ENCODE results near the gene MYB.

Gene MYB

GRCh38 chr6:135192256-135193174 is 11.4 kb downstream of the MYB start:
- H3K27ac Mint-ChIP-seq = no peak overlapping the region
- DNase-seq = no peak

GRCh38 chr6:135193221-135193620 is 12.1 kb downstream of the MYB start:
- no peak overlapping the region for H3K27ac Mint-ChIP-seq
- peaks cover 62% of the 10 kb centered on the region for H3K4me1 Mint-ChIP-seq
- H3K4me3 Mint-ChIP-seq = no peak overlapping the region
- ATAC-seq (no peak), DNase-seq (no peak)
- no peaks in the 10 kb centered on the region for H3K27me3 Mint-ChIP-seq
- H3K9me3 Mint-ChIP-seq = no peaks in the 10 kb centered on the region

More at GRCh38 chr6:135192256-135193174, 11.4 kb downstream of the MYB start:
- H3K27me3 Mint-ChIP-seq = no peaks in the 10 kb centered on the region
- H3K4me1 Mint-ChIP-seq = peaks cover 60% of the 10 kb centered on the region
- H3K4me3 Mint-ChIP-seq = no peak overlapping the region
- ATAC-seq = no peak
- no peaks in the 10 kb centered on the region for H3K9me3 Mint-ChIP-seq

GRCh38 chr6:135195041-135195440 is 13.9 kb downstream of the MYB start:
- no peak overlapping the region for H3K27ac Mint-ChIP-seq
- no peak for ATAC-seq
- no peak for DNase-seq
- no peaks in the 10 kb centered on the region for H3K27me3 Mint-ChIP-seq
- H3K9me3 Mint-ChIP-seq = no peaks in the 10 kb centered on the region
- H3K4me3 Mint-ChIP-seq = no peak overlapping the region
- peaks cover 52% of the 10 kb centered on the region for H3K4me1 Mint-ChIP-seq

- H3K4me3 Mint-ChIP-seq = no peak overlapping the region
- ATAC-seq = no peak
- no peaks in the 10 kb centered on the region for H3K27me3 Mint-ChIP-seq
- no peak for DNase-seq
- H3K9me3 Mint-ChIP-seq = no peaks in the 10 kb centered on the region
- H3K27ac Mint-ChIP-seq = no peak overlapping the region
- H3K4me1 Mint-ChIP-seq = peaks cover 52% of the 10 kb centered on the region
Observed at GRCh38 chr6:135195522-135195921, 14.4 kb downstream of the MYB start.

GRCh38 chr6:135196739-135197510 is 15.8 kb downstream of the MYB start:
- H3K27ac Mint-ChIP-seq = no peak overlapping the region
- DNase-seq (no peak), ATAC-seq (peak; percentile 59)
- no peak overlapping the region for H3K4me3 Mint-ChIP-seq
- no peaks in the 10 kb centered on the region for H3K27me3 Mint-ChIP-seq
- no peaks in the 10 kb centered on the region for H3K9me3 Mint-ChIP-seq
- H3K4me1 Mint-ChIP-seq = peaks cover 48% of the 10 kb centered on the region

- DNase-seq (no peak), ATAC-seq (no peak)
- no peaks in the 10 kb centered on the region for H3K4me1 Mint-ChIP-seq
- H3K9me3 Mint-ChIP-seq = no peaks in the 10 kb centered on the region
- H3K27me3 Mint-ChIP-seq = no peaks in the 10 kb centered on the region
- no peak overlapping the region for H3K27ac Mint-ChIP-seq
- no peak overlapping the region for H3K4me3 Mint-ChIP-seq
Observed at GRCh38 chr6:135202836-135203235, 21.7 kb downstream of the MYB start.

GRCh38 chr6:135204951-135205350 is 23.8 kb downstream of the MYB start:
- Mint-ChIP-seq H3K9me3 (no peaks in the 10 kb centered on the region), H3K27me3 (no peaks in the 10 kb centered on the region), H3K4me3 (no peak overlapping the region), H3K27ac (peak overlapping the region in 1 of 2 donors; percentile 9), H3K4me1 (peaks cover 18% of the 10 kb centered on the region)
- ATAC-seq (no peak), DNase-seq (no peak)

GRCh38 chr6:135209803-135210202 is 28.7 kb downstream of the MYB start:
- H3K27me3 Mint-ChIP-seq = no peaks in the 10 kb centered on the region
- peaks cover 42% of the 10 kb centered on the region for H3K4me1 Mint-ChIP-seq
- no peak overlapping the region for H3K4me3 Mint-ChIP-seq
- H3K27ac Mint-ChIP-seq = peak overlapping the region; percentile 19 to 27
- ATAC-seq = no peak
- no peaks in the 10 kb centered on the region for H3K9me3 Mint-ChIP-seq
- no peak for DNase-seq

GRCh38 chr6:135210632-135211305 is 29.7 kb downstream of the MYB start:
- peaks cover 47% of the 10 kb centered on the region for H3K4me1 Mint-ChIP-seq
- H3K4me3 Mint-ChIP-seq = peak overlapping the region in 1 of 2 donors; percentile 1
- H3K27me3 Mint-ChIP-seq = no peaks in the 10 kb centered on the region
- H3K27ac Mint-ChIP-seq = no peak overlapping the region
- H3K9me3 Mint-ChIP-seq = no peaks in the 10 kb centered on the region
- ATAC-seq (no peak), DNase-seq (no peak)

- Mint-ChIP-seq H3K27me3 (no peaks in the 10 kb centered on the region), H3K4me3 (no peak overlapping the region)
- ATAC-seq = no peak
Observed at GRCh38 chr6:135211306-135211702, 30.2 kb downstream of the MYB start.

GRCh38 chr6:135212020-135212806 is 31.1 kb downstream of the MYB start:
- H3K4me1 Mint-ChIP-seq = peaks cover 48% of the 10 kb centered on the region
- peak; percentile 87 for ATAC-seq
- H3K4me3 Mint-ChIP-seq = no peak overlapping the region
- no peaks in the 10 kb centered on the region for H3K27me3 Mint-ChIP-seq
- no peaks in the 10 kb centered on the region for H3K9me3 Mint-ChIP-seq
- H3K27ac Mint-ChIP-seq = peak overlapping the region in 1 of 2 donors; percentile 66
- DNase-seq = no peak

More at GRCh38 chr6:135211306-135211702, 30.2 kb downstream of the MYB start:
- Mint-ChIP-seq H3K9me3 (no peaks in the 10 kb centered on the region), H3K4me1 (peaks cover 48% of the 10 kb centered on the region), H3K27ac (peak overlapping the region in 1 of 2 donors; percentile 64)
- DNase-seq = no peak

- Mint-ChIP-seq H3K27me3 (no peaks in the 10 kb centered on the region), H3K27ac (peak overlapping the region in 1 of 2 donors; percentile 66), H3K4me1 (peaks cover 48% of the 10 kb centered on the region), H3K4me3 (no peak overlapping the region), H3K9me3 (no peaks in the 10 kb centered on the region)
- no peak for DNase-seq
- ATAC-seq = peak; percentile 53
Observed at GRCh38 chr6:135212935-135213334, 31.8 kb downstream of the MYB start.

- peaks cover 44% of the 10 kb centered on the region for H3K4me1 Mint-ChIP-seq
- peak overlapping the region in 1 of 2 donors; percentile 63 for H3K27ac Mint-ChIP-seq
- H3K9me3 Mint-ChIP-seq = no peaks in the 10 kb centered on the region
- DNase-seq (no peak), ATAC-seq (no peak)
- H3K27me3 Mint-ChIP-seq = no peaks in the 10 kb centered on the region
- no peak overlapping the region for H3K4me3 Mint-ChIP-seq
Observed at GRCh38 chr6:135213616-135214015, 32.5 kb downstream of the MYB start.

GRCh38 chr6:135215160-135215559 is 34.1 kb downstream of the MYB start:
- H3K27me3 Mint-ChIP-seq = no peaks in the 10 kb centered on the region
- H3K4me1 Mint-ChIP-seq = peaks cover 30% of the 10 kb centered on the region
- H3K9me3 Mint-ChIP-seq = no peaks in the 10 kb centered on the region
- no peak overlapping the region for H3K27ac Mint-ChIP-seq
- ATAC-seq = no peak
- no peak overlapping the region for H3K4me3 Mint-ChIP-seq
- DNase-seq = no peak

GRCh38 chr6:135215563-135215962 is 34.5 kb downstream of the MYB start:
- Mint-ChIP-seq H3K27me3 (no peaks in the 10 kb centered on the region), H3K4me3 (no peak overlapping the region), H3K9me3 (no peaks in the 10 kb centered on the region), H3K27ac (peak overlapping the region in 1 of 2 donors; percentile 35), H3K4me1 (peaks cover 27% of the 10 kb centered on the region)
- DNase-seq = no peak
- no peak for ATAC-seq
